ENCODE results near the gene SLC6A3.

DNA sequence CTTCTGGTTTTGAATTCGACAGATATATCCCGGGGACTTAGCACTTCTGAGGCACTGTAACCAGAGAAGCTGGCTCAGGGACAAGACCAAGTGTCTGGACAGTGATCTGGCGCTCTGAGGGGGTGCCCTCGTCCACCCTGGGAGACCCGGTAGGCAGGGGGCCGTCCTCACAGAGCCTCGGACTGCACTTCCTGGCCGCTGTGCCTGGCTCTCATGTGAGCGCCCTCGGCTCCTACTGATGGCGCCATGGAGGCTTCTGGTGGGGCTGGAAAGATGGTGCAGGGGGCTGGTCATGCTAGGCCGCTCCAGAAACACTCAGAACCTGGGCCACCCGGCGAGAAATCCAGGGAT is 18.8 kb upstream of the SLC6A3 start:
- TF ChIP-seq, protein P1, sequence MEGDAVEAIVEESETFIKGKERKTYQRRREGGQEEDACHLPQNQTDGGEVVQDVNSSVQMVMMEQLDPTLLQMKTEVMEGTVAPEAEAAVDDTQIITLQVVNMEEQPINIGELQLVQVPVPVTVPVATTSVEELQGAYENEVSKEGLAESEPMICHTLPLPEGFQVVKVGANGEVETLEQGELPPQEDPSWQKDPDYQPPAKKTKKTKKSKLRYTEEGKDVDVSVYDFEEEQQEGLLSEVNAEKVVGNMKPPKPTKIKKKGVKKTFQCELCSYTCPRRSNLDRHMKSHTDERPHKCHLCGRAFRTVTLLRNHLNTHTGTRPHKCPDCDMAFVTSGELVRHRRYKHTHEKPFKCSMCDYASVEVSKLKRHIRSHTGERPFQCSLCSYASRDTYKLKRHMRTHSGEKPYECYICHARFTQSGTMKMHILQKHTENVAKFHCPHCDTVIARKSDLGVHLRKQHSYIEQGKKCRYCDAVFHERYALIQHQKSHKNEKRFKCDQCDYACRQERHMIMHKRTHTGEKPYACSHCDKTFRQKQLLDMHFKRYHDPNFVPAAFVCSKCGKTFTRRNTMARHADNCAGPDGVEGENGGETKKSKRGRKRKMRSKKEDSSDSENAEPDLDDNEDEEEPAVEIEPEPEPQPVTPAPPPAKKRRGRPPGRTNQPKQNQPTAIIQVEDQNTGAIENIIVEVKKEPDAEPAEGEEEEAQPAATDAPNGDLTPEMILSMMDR (IDR thresholded peaks at IDR 0.05), result no peak
- TF ChIP-seq POLR2A (IDR thresholded peaks at IDR 0.05), result no peak

Data from uterus (tissue), 2 donors.